PFSK-1 (cell line): Measurements from ENCODE around the gene SLC24A1.

Experiments
- SIN3A ChIP-seq: IDR thresholded peaks from 2 replicates; pipeline ENCODE4 v1.6.1; 2012; ENCODE audit warnings: mild to moderate bottlenecking, low read length, moderate library complexity, borderline replicate concordance; ENCODE audit not compliant: insufficient read depth
- TF ChIP-seq, protein P1 (sequence below), 2 experiments: IDR thresholded peaks; 2 replicates each; pipeline versions ENCODE4 v1.6.1 to v1.8.0; 2011 to 2012; ENCODE audit warnings: low read depth in 2 of 2, low read length in 2 of 2, control low read depth in 1 of 2, inconsistent platforms in 1 of 2, mild to moderate bottlenecking in 1 of 2, moderate library complexity in 1 of 2; ENCODE audit not compliant: insufficient read depth in 1 of 2

DNA sequence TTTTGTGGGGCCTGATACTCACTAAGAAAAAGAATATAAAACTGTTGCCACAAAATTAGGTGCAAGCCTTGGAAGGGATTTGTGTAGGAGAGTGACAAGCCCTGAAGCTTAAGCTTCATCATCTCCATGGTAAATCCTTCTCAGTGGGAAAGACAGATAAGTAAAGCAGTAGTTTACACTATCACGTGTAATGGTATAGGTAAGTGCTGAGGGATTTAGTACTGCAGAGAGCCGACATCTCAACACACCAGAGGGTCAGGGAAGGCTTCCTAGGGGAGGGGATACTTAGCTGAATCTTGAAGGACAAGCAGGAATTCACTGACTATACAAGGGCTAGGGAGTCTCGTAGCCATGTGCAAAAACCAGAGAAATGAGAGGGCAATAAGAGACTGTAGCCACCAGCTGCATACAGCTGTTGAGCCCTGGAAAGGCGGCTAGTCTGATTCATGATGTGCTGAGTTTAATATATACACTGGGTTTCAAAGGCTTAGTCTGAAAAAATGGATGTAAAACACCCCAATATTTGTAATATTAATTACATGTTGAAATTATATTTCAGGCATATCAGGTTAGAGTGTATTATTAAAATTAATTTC is 11.1 kb downstream of the SLC24A1 start:
- TF ChIP-seq, protein P1, sequence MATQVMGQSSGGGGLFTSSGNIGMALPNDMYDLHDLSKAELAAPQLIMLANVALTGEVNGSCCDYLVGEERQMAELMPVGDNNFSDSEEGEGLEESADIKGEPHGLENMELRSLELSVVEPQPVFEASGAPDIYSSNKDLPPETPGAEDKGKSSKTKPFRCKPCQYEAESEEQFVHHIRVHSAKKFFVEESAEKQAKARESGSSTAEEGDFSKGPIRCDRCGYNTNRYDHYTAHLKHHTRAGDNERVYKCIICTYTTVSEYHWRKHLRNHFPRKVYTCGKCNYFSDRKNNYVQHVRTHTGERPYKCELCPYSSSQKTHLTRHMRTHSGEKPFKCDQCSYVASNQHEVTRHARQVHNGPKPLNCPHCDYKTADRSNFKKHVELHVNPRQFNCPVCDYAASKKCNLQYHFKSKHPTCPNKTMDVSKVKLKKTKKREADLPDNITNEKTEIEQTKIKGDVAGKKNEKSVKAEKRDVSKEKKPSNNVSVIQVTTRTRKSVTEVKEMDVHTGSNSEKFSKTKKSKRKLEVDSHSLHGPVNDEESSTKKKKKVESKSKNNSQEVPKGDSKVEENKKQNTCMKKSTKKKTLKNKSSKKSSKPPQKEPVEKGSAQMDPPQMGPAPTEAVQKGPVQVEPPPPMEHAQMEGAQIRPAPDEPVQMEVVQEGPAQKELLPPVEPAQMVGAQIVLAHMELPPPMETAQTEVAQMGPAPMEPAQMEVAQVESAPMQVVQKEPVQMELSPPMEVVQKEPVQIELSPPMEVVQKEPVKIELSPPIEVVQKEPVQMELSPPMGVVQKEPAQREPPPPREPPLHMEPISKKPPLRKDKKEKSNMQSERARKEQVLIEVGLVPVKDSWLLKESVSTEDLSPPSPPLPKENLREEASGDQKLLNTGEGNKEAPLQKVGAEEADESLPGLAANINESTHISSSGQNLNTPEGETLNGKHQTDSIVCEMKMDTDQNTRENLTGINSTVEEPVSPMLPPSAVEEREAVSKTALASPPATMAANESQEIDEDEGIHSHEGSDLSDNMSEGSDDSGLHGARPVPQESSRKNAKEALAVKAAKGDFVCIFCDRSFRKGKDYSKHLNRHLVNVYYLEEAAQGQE (IDR thresholded peaks at IDR 0.05; ENCODE audit: insufficient read depth in 1 of 2, low read depth in 2 of 2, low read length in 2 of 2) = no peak
- TF ChIP-seq SIN3A = no peak
